Hematopoietic multipotent progenitor cell (in vitro differentiated cells): ENCODE results near the gene RPUSD4. TPM values are rescaled to one million over a fixed set of nuclear protein-coding genes. Genes with fewer than 3 reads are reported as not detected.
A peak's percentile ranks its signal among the peaks of the same experiment; 100 is the strongest.

Source experiments
- DNase-seq, 3 donors: peaks; one replicate each; pipeline ENCODE4 v3.0.0-alpha.2; 2011 to 2015; ENCODE audit warnings: low read depth in 2 of 3, low spot score in 2 of 3
- total RNA-seq: library from RNA; depleted of rRNA; stranded (reverse); fragments of >200 nt; gene quantifications from one replicate; pipeline ENCODE4 v1.2.3, GENCODE V29; 2012

Gene RPUSD4
- total RNA-seq, 1 donor = 66.8 TPM

- DNase-seq = no peak
These were observed 26.0 kb downstream of the RPUSD4 start for GRCh38 chr11:126185259-126186024.

GRCh38 chr11:126182787-126183445 is 28.5 kb downstream of the RPUSD4 start:
- no peak for DNase-seq

GRCh38 chr11:126181939-126182730 is 29.3 kb downstream of the RPUSD4 start:
- DNase-seq = no peak

- DNase-seq = no peak
These were observed 34.5 kb downstream of the RPUSD4 start for GRCh38 chr11:126176853-126177470.

- no peak for DNase-seq
These were observed 36.1 kb downstream of the RPUSD4 start for GRCh38 chr11:126175393-126175792.

- no peak for DNase-seq
These were observed 36.6 kb downstream of the RPUSD4 start for GRCh38 chr11:126174816-126175215.

- no peak for DNase-seq
These were observed 38.2 kb downstream of the RPUSD4 start for GRCh38 chr11:126173257-126173656.

GRCh38 chr11:126172596-126173038 is 38.8 kb downstream of the RPUSD4 start:
- DNase-seq = peak in 1 of 3 donors; percentile 10

GRCh38 chr11:126169291-126169690 is 42.2 kb downstream of the RPUSD4 start:
- DNase-seq = no peak

GRCh38 chr11:126167488-126167887 is 44.0 kb downstream of the RPUSD4 start:
- DNase-seq = no peak

GRCh38 chr11:126166413-126166812 is 45.0 kb downstream of the RPUSD4 start:
- DNase-seq = no peak

GRCh38 chr11:126165757-126166156 is 45.7 kb downstream of the RPUSD4 start:
- DNase-seq = no peak

GRCh38 chr11:126165311-126165720 is 46.1 kb downstream of the RPUSD4 start:
- no peak for DNase-seq

- DNase-seq = no peak
These were observed 46.7 kb downstream of the RPUSD4 start for GRCh38 chr11:126164781-126165180.

GRCh38 chr11:126163779-126164178 is 47.7 kb downstream of the RPUSD4 start:
- DNase-seq = no peak

- no peak for DNase-seq
These were observed 48.3 kb downstream of the RPUSD4 start for GRCh38 chr11:126163074-126163700.

GRCh38 chr11:126162306-126163030 is 49.0 kb downstream of the RPUSD4 start:
- DNase-seq = no peak

- no peak for DNase-seq
These were observed 50.4 kb downstream of the RPUSD4 start for GRCh38 chr11:126161023-126161391.

GRCh38 chr11:126160345-126161022 is 51.0 kb downstream of the RPUSD4 start:
- DNase-seq = no peak
